ENCODE results near the gene WNT2B. TPM values are rescaled to one million over a fixed set of nuclear protein-coding genes. Genes with fewer than 3 reads are reported as not detected.

The WNT2B gene
- total RNA-seq, 1 experiment from 2014 or later: 0.68 TPM

DNA sequence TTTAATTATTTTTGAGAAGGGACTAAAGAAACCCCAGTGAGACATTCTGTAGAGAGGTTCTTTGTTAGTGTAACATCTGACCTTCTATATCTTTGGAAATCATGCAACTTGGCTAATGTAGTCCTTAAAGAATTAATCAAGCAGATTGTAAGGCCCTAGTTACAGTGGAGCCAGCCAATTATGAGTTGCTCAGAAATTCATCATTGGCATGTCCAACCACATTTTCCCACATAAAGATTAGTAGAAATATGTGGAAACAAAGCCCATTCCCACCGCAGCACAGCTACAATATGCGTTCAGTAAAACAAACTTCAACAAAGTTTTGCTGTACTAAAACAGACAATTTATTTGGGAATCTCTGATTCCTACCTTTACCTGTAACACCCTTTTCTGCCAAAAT, 27.8 kb downstream of the WNT2B start:
- Mint-ChIP-seq H3K4me3 (no peak overlapping the region), H3K4me1 (no peaks in the 10 kb centered on the region), H3K9me3 (no peaks in the 10 kb centered on the region), H3K36me3 (ENCODE audit: insufficient read depth in 1 of 3, low read depth in 3 of 3) (peaks cover 0 to 4% (median 1%) of the 10 kb centered on the region in 3 experiments; a peak in 1 of 7 replicates), H3K27ac (no peak overlapping the region), H3K27me3 (ENCODE audit: low read depth) (no peaks in the 10 kb centered on the region)
- Histone ChIP-seq H3K56ac (ENCODE audit: insufficient read length, low read depth, low read length) (no peak overlapping the region), H3K14ac (ENCODE audit: insufficient read depth, low read length) (no peak overlapping the region), H4K8ac (replicated peaks; ENCODE audit: insufficient read length, low read depth, low read length) (no peak overlapping the region), H4K91ac (ENCODE audit: insufficient read length, low read depth, low read length) (no peak overlapping the region), H2BK5ac (ENCODE audit: insufficient read length, low read length) (no peak overlapping the region), H3K23me2 (ENCODE audit: insufficient read length, low read depth, low read length, poor library complexity, severe bottlenecking) (no peaks in the 10 kb centered on the region), H3K79me2 (ENCODE audit: insufficient read depth, low read length) (no peaks in the 10 kb centered on the region), H3K9ac (ENCODE audit: extremely low read depth, insufficient read length, low read length) (no peak overlapping the region), H4K5ac (ENCODE audit: insufficient read length, low read depth, low read length) (no peak overlapping the region), H2BK15ac (ENCODE audit: low read depth, low read length) (no peak overlapping the region), H3K4me2 (ENCODE audit: insufficient read depth, insufficient read length, low read length) (no peak overlapping the region), H2BK12ac (ENCODE audit: insufficient read length, low read depth, low read length) (no peak overlapping the region), H3K23ac (ENCODE audit: insufficient read length, low read depth, low read length) (no peak overlapping the region), H3K4me1 (ENCODE audit: insufficient read depth, low read length) (no peaks in the 10 kb centered on the region), H3K27me3 (ENCODE audit: insufficient read depth, low read length) (no peaks in the 10 kb centered on the region), H2BK120ac (ENCODE audit: low read depth, low read length, poor library complexity, severe bottlenecking) (no peak overlapping the region), H2AFZ (ENCODE audit: low read length) (no peak overlapping the region), H3K18ac (ENCODE audit: insufficient read length, low read depth, low read length) (no peak overlapping the region), H2BK20ac (ENCODE audit: low read depth, low read length, poor library complexity, severe bottlenecking) (no peak overlapping the region), H3K9me3 (ENCODE audit: control insufficient read depth, low read depth, low read length) (no peaks in the 10 kb centered on the region), H3T11ph (ENCODE audit: low read length) (no peak overlapping the region), H2AK5ac (ENCODE audit: insufficient read length, low read length) (no peak overlapping the region), H3K4ac (ENCODE audit: low read depth, low read length) (no peak overlapping the region), H4K20me1 (ENCODE audit: control insufficient read depth, insufficient read depth, insufficient read length) (no peaks in the 10 kb centered on the region), H3K27ac (ENCODE audit: insufficient read length, low read depth, low read length) (no peak overlapping the region), H3K79me1 (ENCODE audit: insufficient read depth, low read depth, low read length, poor library complexity, severe bottlenecking) (no peaks in the 10 kb centered on the region)
- no peak for DNase-seq
- no peak for TF ChIP-seq CTCF (conservative IDR thresholded peaks at IDR 0.05)
- WGBS (ENCODE audit: extremely low coverage, insufficient read length, low lambda C conversion rate): no CpG with 5 or more reads among the region's 2 CpGs
